ENCODE results near the gene SPTLC2. TPM values are rescaled to one million over a fixed set of nuclear protein-coding genes. Genes with fewer than 3 reads are reported as not detected.

Gene SPTLC2
- total and polyA plus RNA-seq, 2 donors (not counting 1 experiment from before 2014, with no cell fraction given): 22.8 to 25.9 TPM

- Histone ChIP-seq H3K9ac (ENCODE audit: insufficient read depth, low read length) (no peak overlapping the region), H3K79me2 (ENCODE audit: control insufficient read depth, insufficient read depth, low read length) (no peaks in the 10 kb centered on the region), H3K4me1 (ENCODE audit: control insufficient read depth, extremely low read depth, insufficient read depth, low read length) (no peaks in the 10 kb centered on the region), H3K4me3 (replicated peaks in 1 of 4; ENCODE audit: control extremely low read depth in 1 of 4, insufficient read depth in 1 of 4, low read depth in 3 of 4, low read length in 4 of 4) (no peak overlapping the region), H3K9me3 (ENCODE audit: control insufficient read depth, insufficient read depth, low read depth, low read length) (no peaks in the 10 kb centered on the region), H2AFZ (ENCODE audit: low read length) (no peak overlapping the region), H3K4me2 (ENCODE audit: extremely low read depth, insufficient read depth, low read length) (no peak overlapping the region), H4K20me1 (ENCODE audit: control insufficient read depth, extremely low read depth, insufficient read depth, low read length) (no peaks in the 10 kb centered on the region), H3K27me3 (ENCODE audit: control insufficient read depth, insufficient read depth, low read length) (no peaks in the 10 kb centered on the region), H3K27ac (ENCODE audit: insufficient read depth, low read length) (no peak overlapping the region), H3K36me3 (ENCODE audit: control insufficient read depth, insufficient read depth, low read length) (no peaks in the 10 kb centered on the region)
- no peak for TF ChIP-seq EZH2 (IDR thresholded peaks at IDR 0.05; ENCODE audit: low read length, missing control alignments)
- TF ChIP-seq, protein P1, sequence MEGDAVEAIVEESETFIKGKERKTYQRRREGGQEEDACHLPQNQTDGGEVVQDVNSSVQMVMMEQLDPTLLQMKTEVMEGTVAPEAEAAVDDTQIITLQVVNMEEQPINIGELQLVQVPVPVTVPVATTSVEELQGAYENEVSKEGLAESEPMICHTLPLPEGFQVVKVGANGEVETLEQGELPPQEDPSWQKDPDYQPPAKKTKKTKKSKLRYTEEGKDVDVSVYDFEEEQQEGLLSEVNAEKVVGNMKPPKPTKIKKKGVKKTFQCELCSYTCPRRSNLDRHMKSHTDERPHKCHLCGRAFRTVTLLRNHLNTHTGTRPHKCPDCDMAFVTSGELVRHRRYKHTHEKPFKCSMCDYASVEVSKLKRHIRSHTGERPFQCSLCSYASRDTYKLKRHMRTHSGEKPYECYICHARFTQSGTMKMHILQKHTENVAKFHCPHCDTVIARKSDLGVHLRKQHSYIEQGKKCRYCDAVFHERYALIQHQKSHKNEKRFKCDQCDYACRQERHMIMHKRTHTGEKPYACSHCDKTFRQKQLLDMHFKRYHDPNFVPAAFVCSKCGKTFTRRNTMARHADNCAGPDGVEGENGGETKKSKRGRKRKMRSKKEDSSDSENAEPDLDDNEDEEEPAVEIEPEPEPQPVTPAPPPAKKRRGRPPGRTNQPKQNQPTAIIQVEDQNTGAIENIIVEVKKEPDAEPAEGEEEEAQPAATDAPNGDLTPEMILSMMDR (conservative IDR thresholded peaks at IDR 0.05 in 1 of 2, IDR thresholded peaks at IDR 0.05 in 1 of 2; ENCODE audit: low read depth in 1 of 2, low read length in 2 of 2): no peak
- DNase-seq (ENCODE audit: low read depth in 2 of 2): peak in 1 of 2 donors; percentile 41
Measured at GRCh38 chr14:77660754-77661153, 44.3 kb upstream of the SPTLC2 start.

- H3K27ac ChIP-seq (ENCODE audit: insufficient read depth, low read length): no peak overlapping the region
- no peak overlapping the region for H2AFZ ChIP-seq (ENCODE audit: low read length)
- no peaks in the 10 kb centered on the region for H4K20me1 ChIP-seq (ENCODE audit: control insufficient read depth, extremely low read depth, insufficient read depth, low read length)
- no peaks in the 10 kb centered on the region for H3K4me1 ChIP-seq (ENCODE audit: control insufficient read depth, extremely low read depth, insufficient read depth, low read length)
- H3K36me3 ChIP-seq (ENCODE audit: control insufficient read depth, insufficient read depth, low read length): no peaks in the 10 kb centered on the region
- no peak for TF ChIP-seq EZH2 (IDR thresholded peaks at IDR 0.05; ENCODE audit: low read length, missing control alignments)
- TF ChIP-seq, protein P1 (conservative IDR thresholded peaks at IDR 0.05 in 1 of 2, IDR thresholded peaks at IDR 0.05 in 1 of 2; ENCODE audit: low read depth in 1 of 2, low read length in 2 of 2): no peak
- H3K4me3 ChIP-seq (replicated peaks in 1 of 4; ENCODE audit: control extremely low read depth in 1 of 4, insufficient read depth in 1 of 4, low read depth in 3 of 4, low read length in 4 of 4): no peak overlapping the region
- no peaks in the 10 kb centered on the region for H3K9me3 ChIP-seq (ENCODE audit: control insufficient read depth, insufficient read depth, low read depth, low read length)
- peak in 1 of 2 donors; percentile 14 for DNase-seq (ENCODE audit: low read depth in 2 of 2)
- no peaks in the 10 kb centered on the region for H3K27me3 ChIP-seq (ENCODE audit: control insufficient read depth, insufficient read depth, low read length)
- H3K79me2 ChIP-seq (ENCODE audit: control insufficient read depth, insufficient read depth, low read length): no peaks in the 10 kb centered on the region
- no peak overlapping the region for H3K9ac ChIP-seq (ENCODE audit: insufficient read depth, low read length)
- no peak overlapping the region for H3K4me2 ChIP-seq (ENCODE audit: extremely low read depth, insufficient read depth, low read length)
Measured at GRCh38 chr14:77659831-77660230, 43.4 kb upstream of the SPTLC2 start.

- H3K4me1 ChIP-seq (ENCODE audit: control insufficient read depth, extremely low read depth, insufficient read depth, low read length): no peaks in the 10 kb centered on the region
- no peak overlapping the region for H3K9ac ChIP-seq (ENCODE audit: insufficient read depth, low read length)
- H3K9me3 ChIP-seq (ENCODE audit: control insufficient read depth, insufficient read depth, low read depth, low read length): no peaks in the 10 kb centered on the region
- H3K4me3 ChIP-seq (replicated peaks in 1 of 4; ENCODE audit: control extremely low read depth in 1 of 4, insufficient read depth in 1 of 4, low read depth in 3 of 4, low read length in 4 of 4): no peak overlapping the region
- H3K36me3 ChIP-seq (ENCODE audit: control insufficient read depth, insufficient read depth, low read length): no peaks in the 10 kb centered on the region
- no peaks in the 10 kb centered on the region for H3K27me3 ChIP-seq (ENCODE audit: control insufficient read depth, insufficient read depth, low read length)
- no peak overlapping the region for H3K4me2 ChIP-seq (ENCODE audit: extremely low read depth, insufficient read depth, low read length)
- H2AFZ ChIP-seq (ENCODE audit: low read length): peak overlapping the region; percentile 57
- H4K20me1 ChIP-seq (ENCODE audit: control insufficient read depth, extremely low read depth, insufficient read depth, low read length): no peaks in the 10 kb centered on the region
- H3K79me2 ChIP-seq (ENCODE audit: control insufficient read depth, insufficient read depth, low read length): no peaks in the 10 kb centered on the region
- no peak for TF ChIP-seq EZH2 (IDR thresholded peaks at IDR 0.05; ENCODE audit: low read length, missing control alignments)
- TF ChIP-seq, protein P1 (conservative IDR thresholded peaks at IDR 0.05 in 1 of 2, IDR thresholded peaks at IDR 0.05 in 1 of 2; ENCODE audit: low read depth in 1 of 2, low read length in 2 of 2): no peak
- H3K27ac ChIP-seq (ENCODE audit: insufficient read depth, low read length): no peak overlapping the region
- no peak for DNase-seq (ENCODE audit: low read depth in 2 of 2)
Measured at GRCh38 chr14:77657280-77657679, 40.8 kb upstream of the SPTLC2 start.

All from fibroblast of lung (primary cell).